DOHH2 (cell line): Measurements from ENCODE around the gene MEX3C.

ENCODE experiments used
- H3F3A ChIP-seq: fragments of 200-600 bp; sonication (generic), shearing (Covaris generic); 2 replicates; pipeline ENCODE4 v1.6.0; 2016; ENCODE audit warnings: antibody characterized with exemption, mild to moderate bottlenecking; ENCODE audit not compliant: control insufficient read depth, insufficient read depth
- H3K27ac ChIP-seq: fragments of 200-600 bp; sonication (generic); 2 replicates; pipeline ENCODE4 v1.5.1; 2014; ENCODE audit warnings: low read depth, mild to moderate bottlenecking, low read length, moderate library complexity
- H3K27me3 ChIP-seq: fragments of 200-600 bp; sonication (generic); 2 replicates; pipeline ENCODE4 v1.6.1; 2014; ENCODE audit warnings: mild to moderate bottlenecking, low read length, mixed read lengths; ENCODE audit not compliant: control insufficient read depth
- H3K36me3 ChIP-seq: fragments of 200-600 bp; sonication (generic); 2 replicates; pipeline ENCODE4 v1.6.1; 2014; ENCODE audit warnings: mild to moderate bottlenecking, low read length, moderate library complexity, mixed read lengths; ENCODE audit not compliant: control insufficient read depth
- H3K4me1 ChIP-seq: fragments of 200-600 bp; sonication (generic); 2 replicates; pipeline ENCODE4 v1.6.1; 2014; ENCODE audit warnings: mild to moderate bottlenecking, low read length, mixed read lengths; ENCODE audit not compliant: control insufficient read depth
- H3K4me2 ChIP-seq: fragments of 200-600 bp; sonication (generic); 2 replicates; pipeline ENCODE4 v1.6.0; 2014; ENCODE audit warnings: mild to moderate bottlenecking, low read length, moderate library complexity
- H3K4me3 ChIP-seq: fragments of 200-600 bp; sonication (generic); 2 replicates; pipeline ENCODE4 v1.5.1; 2014; ENCODE audit warnings: mild to moderate bottlenecking, low read length, mixed read lengths
- H3K79me2 ChIP-seq: fragments of 200-600 bp; sonication (generic); 2 replicates; pipeline ENCODE4 v1.6.1; 2014; ENCODE audit warnings: mild to moderate bottlenecking, low read length, mixed read lengths; ENCODE audit not compliant: control insufficient read depth
- H3K9me2 ChIP-seq: fragments of 200-600 bp; sonication (generic); replicated peaks from 2 replicates; pipeline ENCODE4 v1.6.1; 2014; ENCODE audit warnings: mild to moderate bottlenecking, low read length, mixed read lengths; ENCODE audit not compliant: control insufficient read depth
- H3K9me3 ChIP-seq: fragments of 200-600 bp; sonication (generic); 2 replicates; pipeline ENCODE4 v1.6.1; 2014; ENCODE audit warnings: antibody characterized with exemption, low read length, mixed read lengths; ENCODE audit not compliant: control insufficient read depth, insufficient read depth
- H4K20me1 ChIP-seq: fragments of 200-600 bp; sonication (generic); 2 replicates; pipeline ENCODE4 v1.6.0; 2014; ENCODE audit warnings: low read depth, mild to moderate bottlenecking, antibody characterized with exemption, low read length, moderate library complexity; ENCODE audit not compliant: control insufficient read depth, insufficient read depth
- CTCF ChIP-seq: fragments of 200-600 bp; sonication (generic); IDR thresholded peaks from one replicate; pipeline ENCODE4 v1.5.1; 2014; ENCODE audit warnings: antibody characterized with exemption, mild to moderate bottlenecking, low read depth, low read length; ENCODE audit not compliant: poor library complexity, severe bottlenecking
- EZH2phosphoT487 ChIP-seq: fragments of 200-600 bp; sonication (generic); IDR thresholded peaks from 2 replicates; pipeline ENCODE4 v1.6.1; 2017; ENCODE audit warnings: borderline replicate concordance, mild to moderate bottlenecking, antibody characterized with exemption, low read length, moderate library complexity, mixed read lengths

The MEX3C gene

GRCh38 chr18:51235009-51235789, 37.7 kb upstream of the MEX3C start:
- no peaks in the 10 kb centered on the region for H3K9me3 ChIP-seq
- no peak overlapping the region for H3K27ac ChIP-seq
- H3K27me3 ChIP-seq, result peaks cover 8% of the 10 kb centered on the region; the same call in 1 of the 2 replicates

DNA sequence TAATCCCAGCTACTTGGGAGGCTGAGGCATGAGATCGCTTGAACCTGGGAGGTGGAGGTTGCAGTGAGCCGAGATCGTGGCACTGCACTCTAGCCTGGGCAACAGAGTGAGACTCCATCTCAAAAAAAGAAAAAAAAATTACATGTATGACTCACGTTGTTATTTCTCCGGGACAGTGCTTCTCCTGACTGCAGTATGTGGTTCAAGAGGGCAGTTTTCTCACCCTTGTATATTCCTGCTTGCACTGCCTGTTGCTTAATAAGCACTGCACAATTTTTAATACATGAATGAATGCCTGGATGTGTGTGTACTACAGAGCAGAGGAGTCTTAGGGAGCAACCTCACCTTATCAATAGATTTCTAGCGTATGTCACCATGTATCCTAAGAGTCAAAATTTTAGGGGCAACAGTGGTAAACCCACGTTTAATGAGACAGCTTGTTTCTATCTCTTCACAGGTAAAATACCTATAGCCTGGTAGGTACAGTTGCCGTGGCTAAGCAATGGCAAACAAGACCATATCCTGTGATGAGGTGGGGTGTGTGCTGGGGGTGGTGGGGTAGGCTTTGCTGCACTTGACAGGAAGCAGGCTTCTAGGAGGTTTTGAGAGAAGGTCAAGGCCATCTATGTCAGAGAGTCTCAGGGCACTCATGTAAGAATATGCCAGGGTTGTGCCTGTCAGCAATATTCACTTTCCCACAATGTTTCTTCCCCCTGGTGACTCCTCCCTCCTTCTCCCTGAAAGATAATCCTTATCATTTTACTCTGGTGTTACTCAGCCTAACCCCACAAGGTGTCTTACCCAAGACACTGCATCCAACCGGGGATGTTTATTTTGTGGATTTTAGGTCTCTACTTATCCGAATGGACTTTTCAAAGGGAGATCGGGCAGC, 36.9 kb upstream of the MEX3C start:
- no peaks in the 10 kb centered on the region for H3K36me3 ChIP-seq
- H3K9me2 ChIP-seq, result no peaks in the 10 kb centered on the region
- H3K4me3 ChIP-seq, result no peak overlapping the region
- H3K27ac ChIP-seq, result no peak overlapping the region
- peaks cover 8% of the 10 kb centered on the region; the same call in 1 of the 2 replicates for H3K27me3 ChIP-seq
- H3F3A ChIP-seq, result no peaks in the 10 kb centered on the region
- no peaks in the 10 kb centered on the region for H3K9me3 ChIP-seq
- H4K20me1 ChIP-seq, result no peaks in the 10 kb centered on the region
- H3K4me2 ChIP-seq, result no peak overlapping the region
- H3K79me2 ChIP-seq, result no peaks in the 10 kb centered on the region
- TF ChIP-seq CTCF (no peak), EZH2phosphoT487 (no peak)
- H3K4me1 ChIP-seq, result no peaks in the 10 kb centered on the region

More at GRCh38 chr18:51235009-51235789, 37.7 kb upstream of the MEX3C start:
- Histone ChIP-seq H3K36me3 (no peaks in the 10 kb centered on the region), H3K4me3 (no peak overlapping the region), H4K20me1 (no peaks in the 10 kb centered on the region), H3K79me2 (no peaks in the 10 kb centered on the region), H3K4me1 (no peaks in the 10 kb centered on the region), H3K4me2 (no peak overlapping the region), H3K9me2 (no peaks in the 10 kb centered on the region), H3F3A (no peaks in the 10 kb centered on the region)
- TF ChIP-seq EZH2phosphoT487, result no peak
- no peak for TF ChIP-seq CTCF

GRCh38 chr18:51229328-51229727, 31.8 kb upstream of the MEX3C start:
- H3K27me3 ChIP-seq, result peaks cover 8% of the 10 kb centered on the region; the same call in 1 of the 2 replicates

More at GRCh38 chr18:51229328-51229727, 31.8 kb upstream of the MEX3C start:
- Histone ChIP-seq H3K79me2 (no peaks in the 10 kb centered on the region), H3K27ac (no peak overlapping the region), H4K20me1 (no peaks in the 10 kb centered on the region), H3K9me2 (no peaks in the 10 kb centered on the region), H3K4me2 (no peak overlapping the region), H3F3A (no peaks in the 10 kb centered on the region), H3K36me3 (no peaks in the 10 kb centered on the region), H3K4me3 (no peak overlapping the region), H3K9me3 (no peaks in the 10 kb centered on the region), H3K4me1 (no peaks in the 10 kb centered on the region)
- TF ChIP-seq CTCF, result no peak
- TF ChIP-seq EZH2phosphoT487, result no peak
